SU-DHL-6 (cell line): ENCODE data around the gene STARD7.

Experiments used
- H2AFZ ChIP-seq: fragments of 200-600 bp; sonication (generic); 2 replicates; pipeline ENCODE4 v1.6.1; 2014; ENCODE audit warnings: low read depth, mild to moderate bottlenecking, moderate library complexity, mixed read lengths, antibody characterized with exemption, low read length; ENCODE audit not compliant: severe bottlenecking
- H3F3A ChIP-seq: fragments of 200-600 bp; shearing (Covaris generic); 2 replicates; pipeline ENCODE4 v1.6.0; 2016; ENCODE audit warnings: antibody characterized with exemption, mild to moderate bottlenecking; ENCODE audit not compliant: insufficient read depth
- H3K27ac ChIP-seq: fragments of 200-600 bp; sonication (generic); 2 replicates; pipeline ENCODE4 v1.5.1; 2016; ENCODE audit warnings: low read depth, mild to moderate bottlenecking, low read length, moderate library complexity, mixed read lengths
- H3K27me3 ChIP-seq: fragments of 200-600 bp; sonication (generic), shearing (Covaris generic); 2 replicates; pipeline ENCODE4 v1.6.0; 2014; ENCODE audit warnings: mild to moderate bottlenecking, low read length
- H3K36me3 ChIP-seq: fragments of 200-600 bp; sonication (generic); 2 replicates; pipeline ENCODE4 v1.6.1; 2014; ENCODE audit warnings: mild to moderate bottlenecking, low read length, mixed read lengths
- H3K4me2 ChIP-seq: fragments of 300-600, 200-600 bp; shearing (Covaris generic), sonication (generic); 2 replicates; pipeline ENCODE4 v1.6.0; 2014; ENCODE audit warnings: low read length, low read depth, mild to moderate bottlenecking; ENCODE audit not compliant: poor library complexity, severe bottlenecking
- H3K4me3 ChIP-seq: fragments of 200-600 bp; sonication (generic); 2 replicates; pipeline ENCODE4 v1.5.1; 2014; ENCODE audit warnings: antibody characterized with exemption, low read length, mild to moderate bottlenecking, mixed read lengths; ENCODE audit not compliant: insufficient read depth, poor library complexity, severe bottlenecking
- H3K79me2 ChIP-seq: fragments of 200-600 bp; sonication (generic); 2 replicates; pipeline ENCODE4 v1.6.1; 2014; ENCODE audit warnings: mild to moderate bottlenecking, low read length, moderate library complexity; ENCODE audit not compliant: insufficient read depth
- H3K9ac ChIP-seq: fragments of 200-600 bp; sonication (generic); 2 replicates; pipeline ENCODE4 v1.7.0; 2014; ENCODE audit warnings: mild to moderate bottlenecking, low read length
- H3K9me2 ChIP-seq: fragments of 200-600 bp; sonication (generic); replicated peaks from 2 replicates; pipeline ENCODE4 v1.6.1; 2014; ENCODE audit warnings: low read length; ENCODE audit not compliant: insufficient read depth
- H3K9me3 ChIP-seq: fragments of 200-600 bp; sonication (generic); 2 replicates; pipeline ENCODE4 v1.6.1; 2014; ENCODE audit warnings: low read length, mixed read lengths; ENCODE audit not compliant: insufficient read depth
- H4K20me1 ChIP-seq: fragments of 200-600 bp; sonication (generic); 2 replicates; pipeline ENCODE4 v1.6.1; 2014; ENCODE audit warnings: low read depth, mild to moderate bottlenecking, antibody characterized with exemption, low read length, moderate library complexity, mixed read lengths
- EZH2phosphoT487 ChIP-seq: fragments of 200-600 bp; sonication (generic), shearing (Covaris generic); conservative IDR thresholded peaks from 2 replicates; pipeline ENCODE4 v1.6.1; 2018; ENCODE audit warnings: mild to moderate bottlenecking, antibody characterized with exemption, low read length, moderate library complexity, mixed read lengths
- TF ChIP-seq, protein P1 (sequence below): fragments of 200-600 bp; sonication (generic); IDR thresholded peaks from one replicate; pipeline ENCODE4 v1.5.1; 2017; ENCODE audit warnings: antibody characterized with exemption, mild to moderate bottlenecking, low read length, moderate library complexity; ENCODE audit not compliant: insufficient read depth, poor library complexity, severe bottlenecking

Gene STARD7

DNA sequence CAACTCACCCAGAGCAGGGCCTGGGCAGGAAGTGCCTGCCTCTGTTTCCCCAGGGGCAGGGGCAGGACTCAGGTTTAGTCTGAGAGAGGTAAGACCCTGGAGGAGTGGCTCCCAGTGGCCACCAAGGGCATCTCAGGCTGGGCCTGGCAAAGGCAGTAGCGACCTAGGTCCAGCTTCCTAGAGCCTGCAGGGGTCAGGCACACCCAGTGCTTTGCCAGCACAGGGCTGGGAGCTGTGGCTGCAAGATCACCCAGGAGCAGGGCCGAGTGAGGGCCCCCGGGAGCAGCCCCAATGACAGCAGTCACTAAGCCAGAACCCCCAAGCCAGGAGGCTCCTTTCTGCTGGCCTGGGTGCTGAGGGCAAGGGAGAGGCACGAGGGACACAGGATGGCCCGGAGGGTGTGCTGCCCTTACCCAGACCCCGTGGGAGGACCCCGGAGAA is 54.6 kb downstream of the STARD7 start:
- Histone ChIP-seq H2AFZ (no peak overlapping the region), H3K9me3 (no peaks in the 10 kb centered on the region), H3K4me2 (no peak overlapping the region), H3F3A (peaks cover 5% of the 10 kb centered on the region), H3K4me3 (no peak overlapping the region), H3K79me2 (no peaks in the 10 kb centered on the region), H3K27ac (no peak overlapping the region), H3K9ac (no peak overlapping the region), H3K9me2 (no peaks in the 10 kb centered on the region), H3K27me3 (no peaks in the 10 kb centered on the region), H3K36me3 (no peaks in the 10 kb centered on the region), H4K20me1 (no peaks in the 10 kb centered on the region)
- TF ChIP-seq EZH2phosphoT487: no peak
- TF ChIP-seq, protein P1, sequence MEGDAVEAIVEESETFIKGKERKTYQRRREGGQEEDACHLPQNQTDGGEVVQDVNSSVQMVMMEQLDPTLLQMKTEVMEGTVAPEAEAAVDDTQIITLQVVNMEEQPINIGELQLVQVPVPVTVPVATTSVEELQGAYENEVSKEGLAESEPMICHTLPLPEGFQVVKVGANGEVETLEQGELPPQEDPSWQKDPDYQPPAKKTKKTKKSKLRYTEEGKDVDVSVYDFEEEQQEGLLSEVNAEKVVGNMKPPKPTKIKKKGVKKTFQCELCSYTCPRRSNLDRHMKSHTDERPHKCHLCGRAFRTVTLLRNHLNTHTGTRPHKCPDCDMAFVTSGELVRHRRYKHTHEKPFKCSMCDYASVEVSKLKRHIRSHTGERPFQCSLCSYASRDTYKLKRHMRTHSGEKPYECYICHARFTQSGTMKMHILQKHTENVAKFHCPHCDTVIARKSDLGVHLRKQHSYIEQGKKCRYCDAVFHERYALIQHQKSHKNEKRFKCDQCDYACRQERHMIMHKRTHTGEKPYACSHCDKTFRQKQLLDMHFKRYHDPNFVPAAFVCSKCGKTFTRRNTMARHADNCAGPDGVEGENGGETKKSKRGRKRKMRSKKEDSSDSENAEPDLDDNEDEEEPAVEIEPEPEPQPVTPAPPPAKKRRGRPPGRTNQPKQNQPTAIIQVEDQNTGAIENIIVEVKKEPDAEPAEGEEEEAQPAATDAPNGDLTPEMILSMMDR: no peak

- Histone ChIP-seq H3F3A (peaks cover 10% of the 10 kb centered on the region), H3K4me2 (no peak overlapping the region), H3K9me3 (no peaks in the 10 kb centered on the region), H3K79me2 (no peaks in the 10 kb centered on the region), H3K27ac (no peak overlapping the region), H4K20me1 (no peaks in the 10 kb centered on the region), H2AFZ (no peak overlapping the region), H3K9me2 (no peaks in the 10 kb centered on the region), H3K36me3 (no peaks in the 10 kb centered on the region), H3K4me3 (no peak overlapping the region), H3K9ac (no peak overlapping the region), H3K27me3 (no peaks in the 10 kb centered on the region)
- TF ChIP-seq, protein P1: no peak
- no peak for TF ChIP-seq EZH2phosphoT487
Measured at GRCh38 chr2:96153291-96153713, 55.3 kb downstream of the STARD7 start.

GRCh38 chr2:96152304-96153161 is 56.1 kb downstream of the STARD7 start:
- no peaks in the 10 kb centered on the region for H4K20me1 ChIP-seq
- no peaks in the 10 kb centered on the region for H3K36me3 ChIP-seq
- peaks cover 17% of the 10 kb centered on the region for H3F3A ChIP-seq
- no peaks in the 10 kb centered on the region for H3K27me3 ChIP-seq
- no peaks in the 10 kb centered on the region for H3K9me3 ChIP-seq
- TF ChIP-seq, protein P1: no peak
- no peak for TF ChIP-seq EZH2phosphoT487
- H3K4me2 ChIP-seq: no peak overlapping the region
- H3K79me2 ChIP-seq: no peaks in the 10 kb centered on the region
- H3K4me3 ChIP-seq: no peak overlapping the region
- H3K9ac ChIP-seq: no peak overlapping the region
- no peaks in the 10 kb centered on the region for H3K9me2 ChIP-seq
- no peak overlapping the region for H3K27ac ChIP-seq
- no peak overlapping the region for H2AFZ ChIP-seq
